Measurements from ENCODE around the gene DUSP22.

Gene DUSP22

DNA sequence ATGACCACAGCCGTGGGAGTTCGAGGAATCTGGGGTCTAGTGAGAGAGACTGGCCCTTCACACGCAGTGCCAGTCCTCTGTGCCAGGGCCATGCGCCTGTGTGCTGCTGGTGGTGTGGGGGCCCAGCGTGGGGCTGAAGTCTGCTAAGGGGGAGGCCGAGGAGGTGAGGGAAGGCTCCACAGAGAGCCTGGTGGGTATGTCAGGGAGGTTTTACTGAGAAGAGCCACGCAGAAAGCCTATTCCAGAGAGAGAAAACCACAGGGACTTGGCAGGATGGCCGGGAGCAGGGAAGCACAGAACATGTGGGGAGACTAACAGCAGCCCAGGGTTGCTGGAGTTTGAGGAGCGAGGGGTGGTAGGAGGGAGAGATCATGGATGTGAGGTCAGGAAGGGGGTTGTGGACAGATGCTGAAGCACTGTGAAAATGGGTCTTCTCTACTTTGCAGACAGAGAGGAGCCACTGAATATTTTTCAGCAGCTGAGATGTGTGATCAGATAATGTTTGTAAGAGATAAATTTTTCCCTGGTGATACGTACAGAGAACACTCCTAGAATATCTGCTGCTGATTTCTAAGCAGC is 35.3 kb downstream of the DUSP22 start:
- no peaks in the 10 kb centered on the region for H3K27me3 Mint-ChIP-seq
- no peak overlapping the region for H3K4me3 Mint-ChIP-seq
- H3K9me3 Mint-ChIP-seq, result no peaks in the 10 kb centered on the region
- H3K36me3 Mint-ChIP-seq (ENCODE audit: low read depth), result peaks cover 7% of the 10 kb centered on the region
- H3K4me1 Mint-ChIP-seq (ENCODE audit: low read depth), result no peaks in the 10 kb centered on the region
- peak overlapping the region; percentile 22 for H3K27ac Mint-ChIP-seq

DNA sequence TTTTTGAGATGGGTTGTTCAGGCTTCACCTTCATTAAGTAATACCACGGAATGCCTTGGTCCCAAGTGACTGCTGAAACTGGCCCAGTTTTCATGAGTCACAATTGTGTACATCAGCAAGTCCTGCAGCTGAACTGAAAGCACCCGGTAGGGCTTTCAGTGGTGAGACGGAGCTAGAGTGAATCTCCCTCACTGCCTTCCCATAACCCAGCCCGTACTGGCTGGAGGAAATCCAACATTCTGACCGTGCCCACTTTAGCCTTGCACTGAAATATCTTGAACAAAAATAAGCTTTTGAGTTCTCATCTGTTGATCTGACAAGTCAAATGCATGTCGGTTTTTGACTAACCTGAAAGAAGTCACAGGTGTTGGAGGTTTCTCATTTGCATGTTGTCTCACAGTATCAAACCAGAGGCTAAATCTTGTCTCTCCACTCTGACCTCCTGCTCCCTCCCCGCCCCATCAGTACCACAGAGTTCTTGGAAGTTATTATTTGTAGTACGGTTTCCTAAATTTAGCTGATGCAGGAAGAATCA is 35.9 kb downstream of the DUSP22 start:
- Mint-ChIP-seq H3K4me1 (ENCODE audit: low read depth) (no peaks in the 10 kb centered on the region), H3K27ac (no peak overlapping the region), H3K27me3 (no peaks in the 10 kb centered on the region), H3K9me3 (no peaks in the 10 kb centered on the region), H3K4me3 (no peak overlapping the region), H3K36me3 (ENCODE audit: low read depth) (peaks cover 7% of the 10 kb centered on the region)

DNA sequence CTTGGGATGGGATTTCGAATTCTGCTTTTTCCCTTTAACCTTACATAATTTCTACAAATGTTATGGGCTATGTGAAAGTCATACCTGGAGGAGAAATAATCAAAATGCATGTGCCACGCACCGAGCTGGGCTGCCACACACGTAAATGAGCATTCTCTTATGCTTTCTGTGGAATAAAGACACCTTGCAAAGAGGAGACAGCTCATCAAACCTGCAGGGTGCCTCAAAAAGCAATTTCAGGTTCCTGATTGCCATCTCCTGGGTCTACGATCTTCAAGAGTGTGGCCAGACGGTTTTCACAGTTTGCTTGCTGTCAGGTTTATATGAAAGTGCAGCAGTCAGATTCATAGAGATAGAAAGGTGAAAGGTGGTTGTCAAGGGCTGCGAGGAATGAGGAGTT is 36.6 kb downstream of the DUSP22 start:
- Mint-ChIP-seq H3K4me3 (no peak overlapping the region), H3K27ac (no peak overlapping the region), H3K27me3 (no peaks in the 10 kb centered on the region), H3K36me3 (ENCODE audit: low read depth) (peaks cover 7% of the 10 kb centered on the region), H3K4me1 (ENCODE audit: low read depth) (no peaks in the 10 kb centered on the region), H3K9me3 (no peaks in the 10 kb centered on the region)

DNA sequence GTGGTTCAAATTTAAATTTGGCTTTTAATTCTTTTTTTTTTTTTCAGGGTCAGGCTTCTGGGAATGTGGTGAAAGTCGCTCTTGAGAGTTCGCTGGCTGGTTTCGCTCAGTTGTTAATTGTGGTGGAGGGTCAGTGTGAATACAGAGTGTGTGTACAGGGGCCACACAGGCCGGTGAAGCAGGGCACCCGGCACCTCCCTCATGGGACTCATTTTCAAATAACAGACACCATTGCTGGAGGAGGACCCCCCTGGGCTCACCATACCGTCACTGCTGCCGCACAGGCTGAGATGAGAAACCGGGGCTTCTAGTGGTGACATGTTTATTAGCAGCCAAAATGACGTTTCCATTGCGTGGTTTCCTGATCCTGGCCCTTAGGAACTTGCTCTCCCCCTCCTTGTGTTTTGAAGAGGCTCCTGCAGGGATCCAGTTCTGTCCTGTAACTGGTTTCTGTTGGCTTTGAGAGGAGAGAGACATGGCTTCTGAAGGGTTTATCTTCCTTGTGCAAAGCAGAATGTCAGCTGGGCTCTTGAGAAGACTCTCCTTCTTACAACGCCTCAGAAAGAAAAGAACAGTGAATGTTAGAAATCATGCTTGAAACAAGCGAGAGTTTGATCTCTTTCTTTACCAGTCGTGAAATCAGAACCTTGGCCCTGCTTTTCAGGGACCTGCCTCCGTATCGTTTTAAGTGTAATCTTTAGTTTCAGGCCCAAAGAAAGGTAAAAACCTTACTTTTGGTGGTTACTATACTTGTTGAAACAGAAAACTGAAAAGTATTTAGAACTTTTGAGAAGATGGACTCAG is 37.8 kb downstream of the DUSP22 start:
- Mint-ChIP-seq H3K27ac (no peak overlapping the region), H3K27me3 (no peaks in the 10 kb centered on the region), H3K36me3 (ENCODE audit: low read depth) (peaks cover 7% of the 10 kb centered on the region), H3K4me3 (no peak overlapping the region), H3K4me1 (ENCODE audit: low read depth) (no peaks in the 10 kb centered on the region), H3K9me3 (no peaks in the 10 kb centered on the region)

DNA sequence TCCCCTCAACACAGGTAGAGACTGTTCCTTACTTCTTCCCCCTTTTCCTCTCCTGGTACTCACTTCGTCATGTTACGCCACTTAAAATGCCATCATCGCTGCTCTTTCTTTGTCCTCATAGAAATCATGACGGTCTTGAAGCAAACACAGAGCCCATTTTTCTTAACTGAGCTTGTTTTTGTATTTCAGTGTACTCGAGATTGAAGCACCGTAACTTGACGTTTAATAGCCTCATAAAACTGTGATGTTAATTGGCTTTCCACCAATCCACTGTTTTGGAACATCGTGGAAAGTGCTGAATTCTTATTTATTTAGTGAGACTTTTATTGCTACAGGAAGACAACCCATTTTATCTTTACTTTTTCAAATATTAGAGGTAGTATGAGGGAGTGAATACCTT is 38.7 kb downstream of the DUSP22 start:
- Mint-ChIP-seq H3K4me3 (no peak overlapping the region), H3K9me3 (no peaks in the 10 kb centered on the region), H3K4me1 (ENCODE audit: low read depth) (peaks cover 4% of the 10 kb centered on the region), H3K27ac (no peak overlapping the region), H3K36me3 (ENCODE audit: low read depth) (peaks cover 7% of the 10 kb centered on the region), H3K27me3 (no peaks in the 10 kb centered on the region)

DNA sequence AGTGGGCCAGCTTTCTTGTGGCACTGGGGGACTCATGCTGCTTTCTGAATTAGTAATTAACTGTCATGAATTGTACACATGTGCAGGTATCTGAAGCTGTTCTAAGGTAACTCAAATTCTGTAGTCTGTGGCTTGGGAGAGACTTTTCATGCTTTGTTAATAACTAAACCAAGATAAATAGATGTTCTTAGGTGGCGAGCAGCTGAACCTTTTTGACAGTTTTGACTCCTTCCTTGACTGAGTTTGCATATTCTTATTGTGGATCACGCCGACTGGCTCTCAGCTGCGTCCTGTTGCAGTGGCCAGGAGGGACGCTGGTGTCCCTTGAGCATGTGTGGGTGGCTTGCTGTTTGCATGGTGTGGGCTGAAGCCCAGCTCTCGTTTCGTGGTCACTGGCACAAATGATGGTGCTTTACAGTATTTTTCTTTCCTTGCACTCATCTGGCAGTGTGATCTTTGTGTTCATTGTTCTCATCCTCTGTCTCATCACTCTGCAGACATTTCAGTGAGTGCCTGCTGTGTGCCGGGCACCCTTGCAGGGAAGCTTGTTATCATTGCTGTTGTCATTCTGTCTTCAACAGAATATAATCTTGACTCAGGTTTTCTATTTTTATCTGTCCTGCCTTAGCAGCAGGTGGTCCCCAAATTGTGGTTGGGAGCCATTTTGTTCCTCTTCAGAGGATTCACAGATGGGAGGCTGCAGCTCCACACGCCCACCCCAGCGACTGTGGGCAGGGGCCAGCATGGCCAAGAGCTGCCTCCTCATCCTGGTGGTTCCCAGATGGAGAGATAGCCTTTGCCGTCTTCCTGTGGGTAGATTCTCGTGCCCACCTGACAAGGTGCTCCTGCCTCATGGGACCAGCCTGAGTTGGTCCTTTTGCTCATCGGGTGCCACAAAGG is 39.6 kb downstream of the DUSP22 start:
- Mint-ChIP-seq H3K4me1 (ENCODE audit: low read depth) (peaks cover 12% of the 10 kb centered on the region), H3K9me3 (no peaks in the 10 kb centered on the region), H3K27ac (no peak overlapping the region), H3K36me3 (ENCODE audit: low read depth) (peaks cover 7% of the 10 kb centered on the region), H3K4me3 (no peak overlapping the region), H3K27me3 (no peaks in the 10 kb centered on the region)

DNA sequence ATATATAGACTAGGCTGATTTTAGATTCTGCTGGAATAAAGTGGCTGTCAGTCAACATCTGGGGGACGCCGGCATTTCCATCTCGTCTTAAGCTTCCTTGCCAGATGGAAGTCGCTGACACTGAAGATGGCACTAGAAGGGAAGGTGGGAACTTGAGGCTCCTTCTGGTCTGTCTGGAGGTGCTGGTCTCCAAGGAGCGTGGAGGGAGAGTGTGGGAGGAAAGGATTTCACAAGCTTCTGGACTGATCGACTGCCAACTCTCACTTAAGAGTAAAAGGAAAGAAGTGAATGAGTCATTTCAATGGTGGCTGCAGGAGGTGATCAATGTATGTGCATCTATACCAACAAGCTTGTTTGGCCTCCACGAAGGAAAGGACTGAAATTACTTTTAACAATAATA is 40.4 kb downstream of the DUSP22 start:
- H3K27ac Mint-ChIP-seq, result no peak overlapping the region
- no peak overlapping the region for H3K4me3 Mint-ChIP-seq
- peaks cover 3% of the 10 kb centered on the region for H3K36me3 Mint-ChIP-seq (ENCODE audit: low read depth)
- no peaks in the 10 kb centered on the region for H3K9me3 Mint-ChIP-seq
- peaks cover 20% of the 10 kb centered on the region for H3K4me1 Mint-ChIP-seq (ENCODE audit: low read depth)
- H3K27me3 Mint-ChIP-seq, result no peaks in the 10 kb centered on the region

DNA sequence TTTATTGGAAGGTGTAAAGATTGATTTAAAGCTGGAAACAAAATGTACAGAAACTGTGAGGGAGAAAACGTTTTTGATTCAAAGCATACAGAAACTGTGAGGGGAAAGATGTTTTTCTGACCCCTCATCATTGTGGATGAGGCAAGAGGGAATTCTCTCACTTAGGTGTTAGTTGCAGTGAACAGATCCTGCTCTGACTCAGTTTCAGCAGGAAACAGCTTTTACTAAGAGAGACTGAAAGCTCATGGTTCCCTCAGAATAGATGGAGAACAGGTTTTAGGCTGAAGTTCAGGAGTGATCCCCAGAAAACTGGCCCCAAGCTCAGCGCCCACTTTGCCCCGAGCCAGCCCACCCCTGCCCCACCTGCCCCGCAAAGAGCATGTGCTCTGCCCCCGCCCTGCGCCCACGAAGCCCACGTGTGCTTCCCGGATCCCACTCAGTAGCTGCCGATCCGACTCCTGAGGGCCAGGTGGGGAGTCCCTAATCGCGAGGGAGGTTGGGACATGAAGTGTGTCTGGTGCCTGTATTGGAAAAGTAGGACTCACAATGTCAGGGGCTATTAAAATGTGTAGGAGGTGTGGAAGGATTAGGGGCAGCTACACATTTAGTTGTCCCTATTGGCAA is 41.2 kb downstream of the DUSP22 start:
- no peaks in the 10 kb centered on the region for H3K27me3 Mint-ChIP-seq

DNA sequence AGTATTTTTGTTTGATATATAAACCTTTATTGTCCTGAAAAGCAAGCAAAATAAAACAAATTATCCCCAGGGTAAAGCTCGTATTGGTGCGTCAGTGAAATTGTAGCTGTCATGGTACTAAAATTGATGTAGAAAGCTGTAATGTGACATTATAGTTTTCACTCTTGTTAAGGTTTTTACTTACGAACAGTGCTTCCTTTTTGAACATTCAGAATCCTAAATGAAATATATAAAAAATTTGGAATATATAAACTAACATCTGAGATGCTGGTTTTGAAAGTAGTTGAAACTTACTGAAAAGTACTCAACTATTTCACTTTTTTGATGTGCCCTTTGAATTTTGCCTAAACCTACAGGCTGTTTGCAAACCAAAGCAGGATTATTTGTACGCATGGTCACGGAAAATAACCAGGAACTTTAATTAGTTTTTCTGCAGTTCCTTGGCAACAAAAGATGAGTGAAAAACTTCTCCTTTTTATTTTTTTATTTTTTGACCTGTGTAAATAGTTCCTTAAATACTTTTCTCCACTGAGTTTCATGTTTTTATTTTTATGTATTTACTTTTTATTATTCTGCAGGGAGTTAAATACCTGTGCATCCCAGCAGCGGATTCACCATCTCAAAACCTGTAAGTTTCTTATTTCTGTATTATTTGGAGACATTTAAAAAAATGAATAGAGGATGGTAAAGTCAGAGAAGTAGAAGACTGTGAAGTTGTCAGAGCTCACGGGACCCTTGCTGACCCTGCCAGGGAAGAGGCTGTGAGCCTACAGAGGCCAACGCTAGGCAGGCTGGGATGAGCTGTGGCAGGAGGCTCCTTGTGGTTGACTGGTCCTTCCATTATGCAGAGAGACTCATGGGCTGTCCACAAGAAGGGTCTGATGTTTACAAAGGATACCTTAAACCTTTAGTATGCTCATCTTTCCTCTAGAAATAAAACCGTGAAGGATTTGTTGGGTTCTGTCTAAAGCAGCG is 42.5 kb downstream of the DUSP22 start:
- no peak overlapping the region for H3K4me3 Mint-ChIP-seq
- H3K27me3 Mint-ChIP-seq, result no peaks in the 10 kb centered on the region
- H3K36me3 Mint-ChIP-seq (ENCODE audit: low read depth), result peaks cover 2% of the 10 kb centered on the region
- no peak overlapping the region for H3K27ac Mint-ChIP-seq
- no peaks in the 10 kb centered on the region for H3K9me3 Mint-ChIP-seq
- H3K4me1 Mint-ChIP-seq (ENCODE audit: low read depth), result peaks cover 41% of the 10 kb centered on the region

More for the DNA sequence above, 41.2 kb downstream of the DUSP22 start:
- Mint-ChIP-seq H3K9me3 (no peaks in the 10 kb centered on the region), H3K4me1 (ENCODE audit: low read depth) (peaks cover 28% of the 10 kb centered on the region), H3K36me3 (ENCODE audit: low read depth) (no peaks in the 10 kb centered on the region), H3K4me3 (no peak overlapping the region), H3K27ac (no peak overlapping the region)

DNA sequence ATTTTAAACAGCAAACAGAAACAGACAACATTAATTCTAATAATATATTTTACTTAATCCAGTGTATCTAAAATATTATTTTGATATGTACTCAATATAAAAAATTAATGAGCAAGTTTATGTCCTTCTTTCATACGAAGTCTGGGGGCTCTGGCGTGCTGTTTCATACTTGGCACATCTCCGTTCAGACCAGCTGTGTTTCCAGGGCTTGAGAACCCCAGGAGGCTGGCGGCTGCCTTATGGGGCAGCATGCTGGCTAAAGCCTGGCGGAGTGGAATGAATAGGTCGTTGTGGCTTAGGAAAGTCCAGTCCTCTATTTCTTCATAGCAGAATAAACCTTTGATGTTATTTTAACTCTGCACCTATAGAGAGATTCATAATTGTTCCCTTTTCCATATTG is 43.3 kb downstream of the DUSP22 start:
- H3K4me1 Mint-ChIP-seq (ENCODE audit: low read depth), result peaks cover 49% of the 10 kb centered on the region
- peaks cover 5% of the 10 kb centered on the region for H3K36me3 Mint-ChIP-seq (ENCODE audit: low read depth)
- H3K27me3 Mint-ChIP-seq, result no peaks in the 10 kb centered on the region
- H3K4me3 Mint-ChIP-seq, result no peak overlapping the region
- no peaks in the 10 kb centered on the region for H3K9me3 Mint-ChIP-seq
- H3K27ac Mint-ChIP-seq, result no peak overlapping the region

DNA sequence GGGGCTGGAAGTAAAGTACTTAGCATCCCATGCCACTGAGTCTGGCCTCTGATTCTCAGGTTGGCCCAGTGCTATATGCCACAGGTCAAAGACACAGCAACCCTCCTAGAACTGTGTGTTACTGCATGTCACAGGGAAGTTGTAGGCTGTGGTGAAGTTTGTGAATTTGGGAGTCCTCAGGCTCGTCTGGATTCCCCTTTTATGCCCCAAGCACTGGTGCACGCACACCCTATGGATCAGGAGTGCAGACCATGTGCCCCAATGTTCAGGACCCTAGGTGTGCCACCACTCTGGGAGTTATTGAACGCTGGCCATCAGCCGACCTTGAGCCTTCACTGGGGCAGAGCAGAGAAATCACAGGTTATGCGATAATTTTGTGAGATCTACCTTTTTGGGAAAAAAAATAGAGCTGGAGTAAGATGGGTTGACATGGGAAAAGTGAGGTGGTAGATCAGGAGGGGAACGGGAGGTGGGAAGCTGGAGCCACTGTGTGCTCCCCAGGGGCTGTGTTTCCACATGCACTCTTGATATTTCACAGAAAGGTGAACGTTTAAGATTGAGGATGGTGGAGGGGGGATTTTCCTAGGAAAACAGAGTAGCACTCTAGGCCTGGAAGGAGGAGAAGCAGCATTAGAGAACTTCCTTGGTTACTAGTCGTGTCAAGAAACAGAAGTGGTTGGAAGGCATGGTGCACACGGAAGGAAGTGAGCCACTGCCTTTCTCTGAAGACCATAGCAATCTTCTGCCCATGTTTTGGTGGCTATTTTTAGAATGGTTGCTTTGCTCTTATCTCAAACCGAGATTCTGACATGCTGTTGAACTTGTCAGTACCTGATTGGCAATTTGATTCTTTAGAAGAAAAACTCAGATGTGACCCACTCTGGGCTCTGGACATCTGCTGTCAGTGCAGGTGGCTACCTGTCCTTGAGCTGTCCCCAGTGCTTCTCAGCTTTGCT is 44.1 kb downstream of the DUSP22 start:
- peak overlapping the region; percentile 69 for H3K27ac Mint-ChIP-seq
- no peaks in the 10 kb centered on the region for H3K9me3 Mint-ChIP-seq
- peaks cover 57% of the 10 kb centered on the region for H3K4me1 Mint-ChIP-seq (ENCODE audit: low read depth)
- H3K4me3 Mint-ChIP-seq, result no peak overlapping the region
- peaks cover 8% of the 10 kb centered on the region for H3K36me3 Mint-ChIP-seq (ENCODE audit: low read depth)
- no peaks in the 10 kb centered on the region for H3K27me3 Mint-ChIP-seq

DNA sequence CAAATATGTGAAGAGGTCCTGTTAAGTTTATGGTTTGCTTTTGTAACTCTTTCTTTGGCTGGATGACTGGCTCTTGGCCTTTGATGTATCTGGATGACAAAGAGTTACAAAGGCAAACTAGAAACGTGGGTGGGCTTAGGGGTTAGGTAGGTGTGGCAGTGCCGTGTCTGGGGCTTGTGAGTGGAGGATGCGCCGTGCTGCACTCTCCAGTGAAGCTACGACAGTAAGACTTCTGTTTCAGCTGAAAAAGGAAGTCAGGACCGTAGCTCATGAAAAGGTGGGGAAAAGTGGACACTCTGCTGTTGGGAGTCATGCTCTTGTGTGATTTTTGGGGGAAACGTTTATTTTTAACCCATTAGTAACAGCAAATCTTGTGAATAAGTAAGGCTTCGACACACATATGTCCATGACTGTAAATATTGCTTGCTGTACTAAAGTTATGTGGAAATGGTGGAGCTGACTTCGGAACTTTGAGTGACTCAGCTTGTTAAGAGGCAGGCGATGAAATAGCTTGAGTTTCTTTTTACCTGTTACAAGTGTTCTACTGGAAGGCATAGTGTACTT is 45.6 kb downstream of the DUSP22 start:
- Mint-ChIP-seq H3K36me3 (ENCODE audit: low read depth) (peaks cover 8% of the 10 kb centered on the region), H3K9me3 (no peaks in the 10 kb centered on the region), H3K27ac (peak overlapping the region; percentile 80), H3K27me3 (no peaks in the 10 kb centered on the region), H3K4me3 (peak overlapping the region; percentile 69), H3K4me1 (ENCODE audit: low read depth) (peaks cover 72% of the 10 kb centered on the region)

Measured in stimulated activated naive CD8-positive, alpha-beta T cell treated with anti-CD3 and anti-CD28 coated beads, Interleukin-15, Interleukin-2, amounts not matched to agents 100 ng/mL and 50 ng/mL, for 24 hours (primary cell).